HUES64 (cell line): ENCODE results near the gene TRIM58. TPM values are rescaled to one million over a fixed set of nuclear protein-coding genes. Genes with fewer than 3 reads are reported as not detected.

Experiments used
- H3K27ac ChIP-seq: 2 replicates; pipeline ENCODE4 v1.7.0; 2013; ENCODE audit warnings: low read depth, low read length, inconsistent platforms
- H3K27me3 ChIP-seq: 2 replicates; pipeline ENCODE4 v1.6.1; 2013; ENCODE audit warnings: mild to moderate bottlenecking, low read length; ENCODE audit not compliant: insufficient read depth
- H3K36me3 ChIP-seq: 2 replicates; pipeline ENCODE4 v1.6.1; 2013; ENCODE audit warnings: mild to moderate bottlenecking, low read length; ENCODE audit not compliant: insufficient read depth
- H3K4me1 ChIP-seq: 2 replicates; pipeline ENCODE4 v1.6.1; 2013; ENCODE audit warnings: mild to moderate bottlenecking, low read length, moderate library complexity; ENCODE audit not compliant: insufficient read depth
- H3K4me3 ChIP-seq: 2 replicates; pipeline ENCODE4 v1.5.1; 2013; ENCODE audit warnings: mild to moderate bottlenecking, low read length, moderate library complexity
- H3K9ac ChIP-seq: 2 replicates; pipeline ENCODE4 v1.6.1; 2013; ENCODE audit warnings: mild to moderate bottlenecking, low read depth, low read length
- H3K9me3 ChIP-seq: 2 replicates; pipeline ENCODE4 v1.6.1; 2013; ENCODE audit warnings: low read depth, low read length; ENCODE audit not compliant: insufficient read depth
- WGBS: fragments of 150-250, 120-280 bp; methylation state at CpG from one replicate; pipeline ENCODE4 v1.1.7; 2013; ENCODE audit warnings: missing lambda C conversion rate; 5-methylcytosine and 5-hydroxymethylcytosine counted together
- polyA plus RNA-seq, 2 experiments: library from polyadenylated mRNA; stranded (reverse); fragments of 50-300 nt; gene quantifications; one replicate each; pipeline ENCODE4 v1.2.3, GENCODE V29; 2013

The TRIM58 gene
- 0.30 TPM for polyA plus RNA-seq (2013, experiment 1 of 2)
- polyA plus RNA-seq (2013, experiment 2 of 2), result 0.32 TPM

- peak within 1 kb of the TSS; percentile 59 for H3K4me3 ChIP-seq
- H3K4me1 ChIP-seq, result no peaks in the 10 kb centered on the region
- peaks cover 58% of the 10 kb centered on the region for H3K9me3 ChIP-seq
- H3K36me3 ChIP-seq, result no peaks in the 10 kb centered on the region
- WGBS, result 84% methylated on average over 109 of the region's 109 CpGs
- H3K9ac ChIP-seq, result no peak within 1 kb of the TSS
- H3K27me3 ChIP-seq, result peaks cover 20% of the 10 kb centered on the region
- no peak within 1 kb of the TSS for H3K27ac ChIP-seq
Measured at GRCh38 chr1:247857069-247857984, at the start of gene TRIM58. Gene TRIM58 (plus strand): TSS chr1:247857187. CDS start chr1:247857247, 60 bp downstream.

- Histone ChIP-seq H3K9me3 (peaks cover 46% of the 10 kb centered on the region), H3K4me1 (no peaks in the 10 kb centered on the region), H3K9ac (no peak overlapping the region), H3K36me3 (no peaks in the 10 kb centered on the region), H3K27me3 (no peaks in the 10 kb centered on the region), H3K4me3 (no peak overlapping the region), H3K27ac (no peak overlapping the region)
- 39% methylated on average over 2 of the region's 2 CpGs for WGBS
Measured at GRCh38 chr1:247812637-247813036, 44.4 kb upstream of the TRIM58 start.

- H3K9me3 ChIP-seq, result peaks cover 51% of the 10 kb centered on the region
- no peak overlapping the region for H3K27ac ChIP-seq
- WGBS, result no CpG with 5 or more reads among the region's 2 CpGs
- H3K9ac ChIP-seq, result no peak overlapping the region
- no peaks in the 10 kb centered on the region for H3K36me3 ChIP-seq
- H3K27me3 ChIP-seq, result no peaks in the 10 kb centered on the region
- H3K4me3 ChIP-seq, result no peak overlapping the region
- H3K4me1 ChIP-seq, result no peaks in the 10 kb centered on the region
Measured at GRCh38 chr1:247822060-247822459, 34.9 kb upstream of the TRIM58 start.

GRCh38 chr1:247824023-247824422 lies 33.0 kb upstream of the TRIM58 start, which contains the start of gene OR14A16:
Gene OR14A16 (minus strand): TSS chr1:247824119. CDS start chr1:247815729, 8,390 bp downstream.
- Histone ChIP-seq H3K4me1 (no peaks in the 10 kb centered on the region), H3K9ac (no peak within 1 kb of the TSS), H3K27me3 (no peaks in the 10 kb centered on the region), H3K4me3 (no peak within 1 kb of the TSS; the same call in 1 of the 2 replicates), H3K27ac (no peak within 1 kb of the TSS), H3K36me3 (no peaks in the 10 kb centered on the region), H3K9me3 (peaks cover 50% of the 10 kb centered on the region)
- WGBS, result 75% methylated on average over 6 of the region's 6 CpGs

GRCh38 chr1:247825362-247825761 lies 31.6 kb upstream of the TRIM58 start:
- no peaks in the 10 kb centered on the region for H3K4me1 ChIP-seq
- 81% methylated on average over 12 of the region's 13 CpGs for WGBS
- H3K9ac ChIP-seq, result no peak overlapping the region
- no peaks in the 10 kb centered on the region for H3K27me3 ChIP-seq
- no peak overlapping the region for H3K4me3 ChIP-seq
- H3K36me3 ChIP-seq, result no peaks in the 10 kb centered on the region
- no peak overlapping the region for H3K27ac ChIP-seq
- peaks cover 56% of the 10 kb centered on the region for H3K9me3 ChIP-seq

GRCh38 chr1:247829656-247830055 lies 27.3 kb upstream of the TRIM58 start:
- 0% methylated on average over 1 of the region's 1 CpG for WGBS
- H3K27ac ChIP-seq, result no peak overlapping the region
- H3K36me3 ChIP-seq, result no peaks in the 10 kb centered on the region

GRCh38 chr1:247833601-247834000 lies 23.4 kb upstream of the TRIM58 start:
- H3K36me3 ChIP-seq, result no peaks in the 10 kb centered on the region
- H3K9me3 ChIP-seq, result peaks cover 65% of the 10 kb centered on the region
- H3K4me3 ChIP-seq, result no peak overlapping the region
- H3K4me1 ChIP-seq, result no peaks in the 10 kb centered on the region
- no peak overlapping the region for H3K27ac ChIP-seq
- WGBS, result 62% methylated on average over 6 of the region's 6 CpGs
- H3K27me3 ChIP-seq, result no peaks in the 10 kb centered on the region
- no peak overlapping the region for H3K9ac ChIP-seq

More at GRCh38 chr1:247829656-247830055, 27.3 kb upstream of the TRIM58 start:
- Histone ChIP-seq H3K4me1 (no peaks in the 10 kb centered on the region), H3K4me3 (no peak overlapping the region), H3K9ac (no peak overlapping the region), H3K27me3 (no peaks in the 10 kb centered on the region), H3K9me3 (peaks cover 64% of the 10 kb centered on the region)

GRCh38 chr1:247840818-247841217 lies 16.2 kb upstream of the TRIM58 start:
- H3K4me3 ChIP-seq, result no peak overlapping the region
- no peak overlapping the region for H3K9ac ChIP-seq
- no peaks in the 10 kb centered on the region for H3K27me3 ChIP-seq
- no peaks in the 10 kb centered on the region for H3K36me3 ChIP-seq
- H3K9me3 ChIP-seq, result peaks cover 59% of the 10 kb centered on the region
- WGBS, result 83% methylated on average over 2 of the region's 2 CpGs
- H3K4me1 ChIP-seq, result no peaks in the 10 kb centered on the region
- H3K27ac ChIP-seq, result no peak overlapping the region

GRCh38 chr1:247841796-247842195 lies 15.2 kb upstream of the TRIM58 start, which contains the start of gene OR11L1:
Gene OR11L1 (minus strand): TSS chr1:247841896. CDS start chr1:247841896, 0 bp downstream.
- 81% methylated on average over 1 of the region's 2 CpGs for WGBS
- Histone ChIP-seq H3K9ac (no peak within 1 kb of the TSS), H3K36me3 (no peaks in the 10 kb centered on the region), H3K4me1 (no peaks in the 10 kb centered on the region), H3K9me3 (peaks cover 57% of the 10 kb centered on the region), H3K4me3 (no peak within 1 kb of the TSS), H3K27ac (no peak within 1 kb of the TSS), H3K27me3 (no peaks in the 10 kb centered on the region)

- Histone ChIP-seq H3K9me3 (peaks cover 56% of the 10 kb centered on the region; the same call in 1 of the 2 replicates), H3K36me3 (no peaks in the 10 kb centered on the region), H3K4me3 (no peak overlapping the region), H3K27me3 (no peaks in the 10 kb centered on the region), H3K9ac (no peak overlapping the region), H3K4me1 (no peaks in the 10 kb centered on the region), H3K27ac (no peak overlapping the region)
- 96% methylated on average over 1 of the region's 2 CpGs for WGBS
Measured at GRCh38 chr1:247843411-247843810, 13.6 kb upstream of the TRIM58 start.

- Histone ChIP-seq H3K9me3 (peaks cover 65% of the 10 kb centered on the region), H3K4me1 (no peaks in the 10 kb centered on the region), H3K4me3 (no peak overlapping the region), H3K9ac (no peak overlapping the region), H3K36me3 (no peaks in the 10 kb centered on the region), H3K27me3 (no peaks in the 10 kb centered on the region), H3K27ac (no peak overlapping the region)
- WGBS, result 80% methylated on average over 12 of the region's 12 CpGs
Measured at GRCh38 chr1:247845011-247845692, 11.8 kb upstream of the TRIM58 start.
